ENCODE data around the gene SLC6A4. TPM values are rescaled to one million over a fixed set of nuclear protein-coding genes. Genes with fewer than 3 reads are reported as not detected.

The SLC6A4 gene
- total RNA-seq: 0.32 TPM in 1 of 2 replicates, not detected in the other

DNA sequence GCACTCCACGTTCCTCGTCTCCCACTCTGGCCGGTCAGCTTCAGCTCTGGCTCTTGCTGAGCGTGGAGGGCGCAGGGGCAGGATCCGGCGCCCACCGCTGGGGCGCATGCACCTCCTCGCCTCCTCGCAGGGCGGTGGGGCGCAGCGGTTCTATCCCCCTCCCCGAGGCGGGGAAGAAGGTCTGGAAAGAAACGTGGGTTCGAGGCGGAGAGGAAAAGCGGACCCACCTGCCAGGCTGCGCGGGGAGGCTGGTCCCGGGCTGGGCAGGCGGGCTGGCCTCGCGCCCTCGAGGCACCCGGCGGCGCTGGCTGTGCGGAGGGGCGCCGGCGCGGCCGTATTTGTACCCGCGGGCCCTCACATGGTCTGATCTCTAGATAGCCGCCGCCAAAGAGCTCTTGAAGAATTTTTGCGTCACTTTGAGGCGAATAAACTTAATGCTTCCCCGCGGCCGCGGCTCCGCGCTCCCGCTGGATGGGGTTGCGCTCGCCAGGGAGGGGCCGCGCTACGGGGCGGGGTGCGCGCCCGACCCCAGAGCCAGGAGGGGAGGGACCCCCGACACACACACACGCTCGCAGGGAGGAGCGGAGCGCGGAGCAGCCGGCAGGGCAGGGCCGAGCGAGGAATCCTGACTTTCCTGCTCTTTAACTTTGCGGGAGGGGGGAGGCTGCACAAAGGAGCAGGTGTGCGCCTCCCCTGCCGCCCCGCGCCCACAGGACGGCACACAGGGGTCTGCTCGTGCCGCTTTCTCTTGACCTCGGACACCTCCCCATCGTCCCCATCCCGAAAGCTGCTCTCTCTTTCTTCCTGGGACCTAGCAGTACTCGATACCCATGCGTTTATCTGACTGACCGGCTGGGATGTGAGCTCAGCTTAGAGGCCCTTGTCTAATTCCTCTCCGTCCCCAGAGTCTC is at the start of gene SLC6A4:
Gene SLC6A4 (minus strand): TSS at position 312 of the 911 bp plus-strand sequence. CDS start 13,739 bp downstream, outside the sequence.

Other genes starting within 250 kb of the SLC6A4 start
- gene NSRP1, start 118.9 kb downstream of the SLC6A4 start, total RNA-seq: 4.1 and 15.2 TPM in 2 replicates
- 19.0 and 37.2 TPM in 2 replicates for gene BLMH, start 56.2 kb upstream of the SLC6A4 start, total RNA-seq
- not detected in 2 replicates for gene TMIGD1, start 98.4 kb upstream of the SLC6A4 start, total RNA-seq
- gene CPD, start 143.2 kb upstream of the SLC6A4 start, total RNA-seq: 91.8 and 109 TPM in 2 replicates
- gene GOSR1, start 241.7 kb upstream of the SLC6A4 start, total RNA-seq: 20.5 and 21.9 TPM in 2 replicates

Measured in epithelial cell of alveolus of lung (primary cell).